Fibroblast of skin of scalp (primary cell): ENCODE data around the gene SCD.
A peak's percentile ranks its signal among the peaks of the same experiment; 100 is the strongest.
"Not testable (repeated sequence)": the region's sequence is repeated elsewhere in the genome, so short reads cannot be mapped to it uniquely, and the experiment has no call there.

ENCODE experiments used
- DNase-seq: peaks from one replicate; pipeline ENCODE4 v3.0.0-alpha.2; 2013

SCD gene

GRCh38 chr10:100362570-100363496 is 15.8 kb downstream of the SCD start:
- DNase-seq = no peak

GRCh38 chr10:100364175-100364574 is 17.1 kb downstream of the SCD start:
- no peak for DNase-seq

GRCh38 chr10:100364735-100365391 is 17.8 kb downstream of the SCD start:
- peak; percentile 23 for DNase-seq

- no peak for DNase-seq
Measured at GRCh38 chr10:100368721-100369120, 21.7 kb downstream of the SCD start.

GRCh38 chr10:100370714-100371481 is 23.9 kb downstream of the SCD start:
- DNase-seq = peak; percentile 85

- no peak for DNase-seq
Measured at GRCh38 chr10:100371482-100372027, 24.5 kb downstream of the SCD start.

- DNase-seq = no peak
Measured at GRCh38 chr10:100372415-100373297, 25.6 kb downstream of the SCD start.

GRCh38 chr10:100373298-100374199 is 26.5 kb downstream of the SCD start:
- DNase-seq = peak; percentile 99

GRCh38 chr10:100374200-100374655 is 27.2 kb downstream of the SCD start:
- DNase-seq = no peak

GRCh38 chr10:100374677-100375353 is 27.8 kb downstream of the SCD start:
- DNase-seq = not testable (repeated sequence)

- not testable (repeated sequence) for DNase-seq
Measured at GRCh38 chr10:100376656-100377055, 29.6 kb downstream of the SCD start.

- no peak for DNase-seq
Measured at GRCh38 chr10:100377830-100378229, 30.8 kb downstream of the SCD start.

- DNase-seq = no peak
Measured at GRCh38 chr10:100380400-100380799, 33.4 kb downstream of the SCD start.

- no peak for DNase-seq
Measured at GRCh38 chr10:100382553-100382952, 35.5 kb downstream of the SCD start.

GRCh38 chr10:100383251-100383650 is 36.2 kb downstream of the SCD start:
- no peak for DNase-seq

GRCh38 chr10:100391163-100392002 is 44.4 kb downstream of the SCD start:
- DNase-seq = no peak

- DNase-seq = no peak
Measured at GRCh38 chr10:100392686-100393003, 45.6 kb downstream of the SCD start.

- DNase-seq = no peak
Measured at GRCh38 chr10:100395626-100396025, 48.6 kb downstream of the SCD start.

GRCh38 chr10:100396605-100397004 is 49.6 kb downstream of the SCD start:
- DNase-seq = no peak
